GM12864 (cell line): ENCODE data around the gene PDE6G.
"Not testable (repeated sequence)": the region's sequence is repeated elsewhere in the genome, so short reads cannot be mapped to it uniquely, and the experiment has no call there.

ENCODE experiments used
- DNase-seq: peaks from one replicate; pipeline ENCODE4 v3.0.0-alpha.2; 2011; ENCODE audit warnings: low read depth
- H3K4me3 ChIP-seq: 2 replicates; pipeline ENCODE4 v1.5.1; 2011; ENCODE audit warnings: mild to moderate bottlenecking, low read depth, low read length, control low read depth
- TF ChIP-seq, protein P1 (sequence below): IDR thresholded peaks from 2 replicates; pipeline ENCODE4 v1.5.1; 2011; ENCODE audit warnings: low read depth, mild to moderate bottlenecking, moderate library complexity, low read length, control low read depth, inconsistent platforms; ENCODE audit errors: missing control alignments

Gene PDE6G

GRCh38 chr17:81635973-81636504 is 20.3 kb downstream of the PDE6G start:
- H3K4me3 ChIP-seq, result peak overlapping the region; percentile 89
- TF ChIP-seq, protein P1, sequence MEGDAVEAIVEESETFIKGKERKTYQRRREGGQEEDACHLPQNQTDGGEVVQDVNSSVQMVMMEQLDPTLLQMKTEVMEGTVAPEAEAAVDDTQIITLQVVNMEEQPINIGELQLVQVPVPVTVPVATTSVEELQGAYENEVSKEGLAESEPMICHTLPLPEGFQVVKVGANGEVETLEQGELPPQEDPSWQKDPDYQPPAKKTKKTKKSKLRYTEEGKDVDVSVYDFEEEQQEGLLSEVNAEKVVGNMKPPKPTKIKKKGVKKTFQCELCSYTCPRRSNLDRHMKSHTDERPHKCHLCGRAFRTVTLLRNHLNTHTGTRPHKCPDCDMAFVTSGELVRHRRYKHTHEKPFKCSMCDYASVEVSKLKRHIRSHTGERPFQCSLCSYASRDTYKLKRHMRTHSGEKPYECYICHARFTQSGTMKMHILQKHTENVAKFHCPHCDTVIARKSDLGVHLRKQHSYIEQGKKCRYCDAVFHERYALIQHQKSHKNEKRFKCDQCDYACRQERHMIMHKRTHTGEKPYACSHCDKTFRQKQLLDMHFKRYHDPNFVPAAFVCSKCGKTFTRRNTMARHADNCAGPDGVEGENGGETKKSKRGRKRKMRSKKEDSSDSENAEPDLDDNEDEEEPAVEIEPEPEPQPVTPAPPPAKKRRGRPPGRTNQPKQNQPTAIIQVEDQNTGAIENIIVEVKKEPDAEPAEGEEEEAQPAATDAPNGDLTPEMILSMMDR, result no peak
- no peak for DNase-seq

GRCh38 chr17:81635431-81635830 is 20.9 kb downstream of the PDE6G start:
- no peak for DNase-seq
- peak overlapping the region; percentile 89 for H3K4me3 ChIP-seq
- TF ChIP-seq, protein P1, result no peak

- no peak for DNase-seq
- no peak overlapping the region for H3K4me3 ChIP-seq
- TF ChIP-seq, protein P1, result no peak
Measured at GRCh38 chr17:81631482-81631881, 24.9 kb downstream of the PDE6G start.

- TF ChIP-seq, protein P1, result no peak
- no peak overlapping the region for H3K4me3 ChIP-seq
- no peak for DNase-seq
Measured at GRCh38 chr17:81630274-81630673, 26.1 kb downstream of the PDE6G start.

- DNase-seq, result no peak
- TF ChIP-seq, protein P1, result no peak
- no peak overlapping the region for H3K4me3 ChIP-seq
Measured at GRCh38 chr17:81621494-81622130, 34.7 kb downstream of the PDE6G start.

- DNase-seq, H3K4me3 ChIP-seq: not testable (repeated sequence)
Measured at GRCh38 chr17:81618307-81618706, 38.0 kb downstream of the PDE6G start.

GRCh38 chr17:81616877-81617276 is 39.5 kb downstream of the PDE6G start:
- TF ChIP-seq, protein P1, result no peak
- DNase-seq, result no peak

More at GRCh38 chr17:81616877-81617276, 39.5 kb downstream of the PDE6G start:
- H3K4me3 ChIP-seq, result no peak overlapping the region
